HCT116 (cell line): ENCODE results near the gene POU1F1. TPM values are rescaled to one million over a fixed set of nuclear protein-coding genes. Genes with fewer than 3 reads are reported as not detected.

Experiments
- ATAC-seq: fragments of 200-7000 bp; cut with Tn5 transposase; 2 replicates; pipeline ENCODE4 v1.9.1; 2020; ENCODE audit warnings: mild to moderate bottlenecking, moderate library complexity
- BruUV-seq: library from RNA; stranded (reverse); fragments of 400-500 nt; replicated peaks from 2 replicates; lab custom pipeline; 2021; lab: Mats Ljungman, UMichigan
- CTCF ChIA-PET: fragments of 300-600 bp; sonication (Branson Sonifier 250); formaldehyde crosslinking; loops from one replicate; lab custom pipeline; 2021; ENCODE audit warnings: antibody characterized with exemption; lab: Charles Lee
- POLR2A ChIA-PET: fragments of 300-600, 350-600 bp; sonication (Branson Sonifier 250); formaldehyde crosslinking; loops from one replicate; lab custom pipeline; 2021; ENCODE audit warnings: antibody characterized with exemption; lab: Charles Lee
- RAD21 ChIA-PET, 2 experiments: fragments of 300-600 bp; sonication (Branson Sonifier 250); formaldehyde crosslinking; loops; one replicate each; lab custom pipeline; 2023; ENCODE audit warnings: low total read pairs in 2 of 2; ENCODE audit not compliant: uncharacterized antibody in 2 of 2, unreplicated experiment in 2 of 2, low non-redundant PET in 1 of 2; lab: Charles Lee
- DNase-seq: peaks from one replicate; pipeline ENCODE4 v3.0.0-alpha.2; 2010; ENCODE audit warnings: low read depth, low spot score
- H2AFZ ChIP-seq: fragments of 200-600 bp; shearing (Covaris generic), sonication (generic); 2 replicates; pipeline ENCODE4 v1.6.1; 2017; ENCODE audit warnings: low read depth, mixed run types, mixed read lengths, antibody characterized with exemption, low read length; ENCODE audit not compliant: poor library complexity, severe bottlenecking
- H3K27ac ChIP-seq: 2 replicates; pipeline ENCODE4 v1.5.1; 2012; ENCODE audit warnings: low read depth, low read length
- H3K27me3 ChIP-seq: fragments of 200-600 bp; sonication (generic); 2 replicates; pipeline ENCODE4 v1.6.1; 2016; ENCODE audit warnings: mixed run types, low read length, mixed read lengths; ENCODE audit not compliant: insufficient read depth
- H3K36me3 ChIP-seq, 2 experiments: fragments of 200-500 bp in 1 of 2; fragments of 200-600 bp in 1 of 2; sonication (Bioruptor generic) in 1 of 2; sonication (generic) in 1 of 2; 2 replicates each; pipeline versions ENCODE4 v1.5.1 to v1.6.1; 2014 to 2016; ENCODE audit warnings: low read length in 2 of 2, inconsistent platforms in 1 of 2, mixed read lengths in 1 of 2, mixed run types in 1 of 2; ENCODE audit not compliant: insufficient read depth in 2 of 2, control insufficient read depth in 1 of 2
- H3K4me1 ChIP-seq, 2 experiments: fragments of 200-600 bp in 1 of 2; sonication (generic) in 1 of 2; 2 replicates each; pipeline versions ENCODE4 v1.5.1 to v1.6.1; 2012 to 2017; ENCODE audit warnings: low read length in 2 of 2, inconsistent platforms in 1 of 2, mild to moderate bottlenecking in 1 of 2, mixed read lengths in 1 of 2, mixed run types in 1 of 2, moderate library complexity in 1 of 2; ENCODE audit not compliant: insufficient read depth in 2 of 2, control insufficient read depth in 1 of 2
- H3K4me2 ChIP-seq: fragments of 200-600 bp; sonication (generic); 2 replicates; pipeline ENCODE4 v1.6.1; 2017; ENCODE audit warnings: mixed run types, low read length, mixed read lengths
- H3K4me3 ChIP-seq, 2 experiments: fragments of 200-600 bp in 1 of 2; sonication (generic) in 1 of 2; replicated peaks in 1 of 2; 2 replicates each; pipeline ENCODE4 v1.5.1; 2011 to 2016; ENCODE audit warnings: low read length in 2 of 2, control low read depth in 1 of 2, low read depth in 1 of 2, mild to moderate bottlenecking in 1 of 2, mixed read lengths in 1 of 2, mixed run types in 1 of 2
- H3K79me2 ChIP-seq: fragments of 200-600 bp; sonication (generic); 2 replicates; pipeline ENCODE4 v1.6.1; 2017; ENCODE audit warnings: mild to moderate bottlenecking, mixed run types, low read length, moderate library complexity, mixed read lengths; ENCODE audit not compliant: insufficient read depth
- H3K9ac ChIP-seq: fragments of 200-600 bp; sonication (generic); 2 replicates; pipeline ENCODE4 v1.6.1; 2016; ENCODE audit warnings: low read length, mixed read lengths
- H3K9me2 ChIP-seq: fragments of 200-600 bp; sonication (generic), shearing (Covaris generic); 2 replicates; pipeline ENCODE4 v1.6.1; 2017; ENCODE audit warnings: mixed run types, mild to moderate bottlenecking, moderate library complexity; ENCODE audit not compliant: insufficient read depth
- H3K9me3 ChIP-seq, 2 experiments: fragments of 200-500 bp in 1 of 2; fragments of 200-600 bp in 1 of 2; sonication (Bioruptor generic) in 1 of 2; sonication (generic) in 1 of 2; 2 replicates each; pipeline ENCODE4 v1.6.1; 2014 to 2017; ENCODE audit warnings: low read length in 2 of 2, mixed read lengths in 2 of 2, inconsistent platforms in 1 of 2, low read depth in 1 of 2, mild to moderate bottlenecking in 1 of 2, mixed run types in 1 of 2, moderate library complexity in 1 of 2; ENCODE audit not compliant: control insufficient read depth in 1 of 2, insufficient read depth in 1 of 2
- H4K20me1 ChIP-seq: fragments of 200-600 bp; sonication (generic), shearing (Covaris generic); 2 replicates; pipeline ENCODE4 v1.6.1; 2017; ENCODE audit warnings: mixed run types, mild to moderate bottlenecking, moderate library complexity; ENCODE audit not compliant: insufficient read depth
- EZH2 ChIP-seq: fragments of 200-600 bp; sonication (generic); IDR thresholded peaks from 2 replicates; pipeline ENCODE4 v1.6.1; 2017; ENCODE audit warnings: antibody characterized with exemption, mixed run types
- EZH2phosphoT487 ChIP-seq: fragments of 200-600 bp; IDR thresholded peaks from 2 replicates; pipeline ENCODE4 v1.6.1; 2018; ENCODE audit warnings: antibody characterized with exemption, borderline replicate concordance
- RAD21 ChIP-seq: IDR thresholded peaks from 2 replicates; pipeline ENCODE4 v1.6.1; 2012; ENCODE audit warnings: low read depth, mild to moderate bottlenecking
- SP1 ChIP-seq: IDR thresholded peaks from 2 replicates; pipeline ENCODE4 v1.6.1; 2012; ENCODE audit warnings: low read depth
- YY1 ChIP-seq: IDR thresholded peaks from 2 replicates; pipeline ENCODE4 v1.6.1; 2011; ENCODE audit warnings: low read length, low read depth, moderate library complexity, mild to moderate bottlenecking; ENCODE audit not compliant: insufficient replicate concordance; ENCODE audit errors: extremely low read depth
- ZNF274 ChIP-seq: fragments of 200-500 bp; sonication (Bioruptor generic); IDR thresholded peaks from 2 replicates; pipeline ENCODE4 v1.6.1; 2014; ENCODE audit warnings: mild to moderate bottlenecking, low read depth, low read length, inconsistent platforms
- intact Hi-C: fragments of 100-400 bp; cut with micrococcal nuclease; formaldehyde crosslinking; loops from 2 replicates; pipeline ENCODE4 v1.10.0; 2022
- total RNA-seq: library from RNA; stranded (reverse); gene quantifications from one replicate; pipeline ENCODE4 v1.2.1, GENCODE V29; 2021; ENCODE audit not compliant: unreplicated experiment
- TF ChIP-seq, protein P1 (sequence below): IDR thresholded peaks from 2 replicates; pipeline ENCODE4 v1.6.1; 2011; ENCODE audit warnings: mild to moderate bottlenecking, low read length, moderate library complexity; ENCODE audit not compliant: insufficient replicate concordance; ENCODE audit errors: extremely low read depth
- TF ChIP-seq, protein P2 (sequence below): IDR thresholded peaks from 2 replicates; pipeline ENCODE4 v1.6.1; 2012; ENCODE audit warnings: low read depth

Gene POU1F1
- total RNA-seq, 1 experiment from 2014 or later: not detected

DNA sequence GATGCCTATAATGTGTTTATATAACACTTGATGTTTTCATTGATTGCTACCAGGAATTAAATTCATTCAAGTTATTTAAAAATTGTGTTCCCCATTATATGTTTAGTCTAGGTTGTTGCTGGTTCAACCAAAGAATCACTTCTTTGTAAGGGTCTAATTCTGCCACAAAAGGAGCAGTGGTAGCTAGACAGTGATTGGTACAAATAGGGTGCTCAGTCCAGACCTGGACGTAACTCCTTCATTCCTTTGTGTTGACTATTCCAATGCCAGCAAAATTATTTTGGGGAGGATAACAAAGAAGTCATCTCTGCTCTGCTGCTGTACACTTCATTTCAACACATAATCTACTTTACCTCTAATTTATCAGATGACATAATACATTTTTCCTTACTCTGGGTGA lies 48.1 kb downstream of the POU1F1 start:
- H3K27me3 ChIP-seq: no peaks in the 10 kb centered on the region
- ChIA-PET POLR2A (no interaction called here), CTCF (no interaction called here), RAD21 (no interaction called here)
- H4K20me1 ChIP-seq: no peaks in the 10 kb centered on the region
- no peak overlapping the region for H2AFZ ChIP-seq
- no peak for DNase-seq
- intact Hi-C loops: no loop called here
- no peak for ATAC-seq
- H3K9ac ChIP-seq: peak overlapping the region; percentile 96
- no peaks in the 10 kb centered on the region for H3K9me3 ChIP-seq
- H3K4me1 ChIP-seq: peaks cover 0 to 18% of the 10 kb centered on the region in 2 experiments; a peak in 2 of 4 replicates
- TSS peak; percentile 42 for BruUV-seq
- peaks cover 61% of the 10 kb centered on the region for H3K79me2 ChIP-seq
- no peak for TF ChIP-seq YY1
- TF ChIP-seq, protein P1, sequence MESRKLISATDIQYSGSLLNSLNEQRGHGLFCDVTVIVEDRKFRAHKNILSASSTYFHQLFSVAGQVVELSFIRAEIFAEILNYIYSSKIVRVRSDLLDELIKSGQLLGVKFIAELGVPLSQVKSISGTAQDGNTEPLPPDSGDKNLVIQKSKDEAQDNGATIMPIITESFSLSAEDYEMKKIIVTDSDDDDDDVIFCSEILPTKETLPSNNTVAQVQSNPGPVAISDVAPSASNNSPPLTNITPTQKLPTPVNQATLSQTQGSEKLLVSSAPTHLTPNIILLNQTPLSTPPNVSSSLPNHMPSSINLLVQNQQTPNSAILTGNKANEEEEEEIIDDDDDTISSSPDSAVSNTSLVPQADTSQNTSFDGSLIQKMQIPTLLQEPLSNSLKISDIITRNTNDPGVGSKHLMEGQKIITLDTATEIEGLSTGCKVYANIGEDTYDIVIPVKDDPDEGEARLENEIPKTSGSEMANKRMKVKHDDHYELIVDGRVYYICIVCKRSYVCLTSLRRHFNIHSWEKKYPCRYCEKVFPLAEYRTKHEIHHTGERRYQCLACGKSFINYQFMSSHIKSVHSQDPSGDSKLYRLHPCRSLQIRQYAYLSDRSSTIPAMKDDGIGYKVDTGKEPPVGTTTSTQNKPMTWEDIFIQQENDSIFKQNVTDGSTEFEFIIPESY: no peak
- no peak for TF ChIP-seq EZH2phosphoT487
- no peak for TF ChIP-seq SP1
- TF ChIP-seq, all 23 proteins: peak for 0
- Histone ChIP-seq H3K4me3 (peak overlapping the region; percentile 68 to 96), H3K4me2 (peak overlapping the region; percentile 90), H3K27ac (no peak overlapping the region), H3K9me2 (no peaks in the 10 kb centered on the region), H3K36me3 (no peaks in the 10 kb centered on the region)

DNA sequence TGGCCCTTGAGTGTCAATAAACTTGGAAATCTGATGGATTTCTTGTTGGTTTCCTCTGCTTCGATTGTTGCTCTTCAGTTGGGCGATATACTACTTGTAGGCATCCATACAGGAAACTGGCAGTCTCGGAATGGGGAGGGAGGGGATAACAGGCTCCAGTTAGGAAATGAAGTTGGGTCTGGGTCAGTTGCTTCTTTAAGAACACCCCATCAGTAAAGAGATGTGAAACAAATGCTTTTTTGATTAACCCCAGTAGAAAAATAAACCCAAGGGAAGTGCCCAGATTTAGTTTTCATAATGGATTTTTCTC lies 48.6 kb downstream of the POU1F1 start:
- ATAC-seq: peak; percentile 35
- intact Hi-C loops: no loop called here

More for the DNA sequence above, 48.6 kb downstream of the POU1F1 start:
- Histone ChIP-seq H3K4me3 (peak overlapping the region; percentile 68 to 96), H3K4me1 (peaks cover 0 to 18% of the 10 kb centered on the region in 2 experiments; a peak in 2 of 4 replicates), H2AFZ (peak overlapping the region; percentile 66), H3K79me2 (peaks cover 55% of the 10 kb centered on the region), H3K9me2 (no peaks in the 10 kb centered on the region), H3K9ac (peak overlapping the region; percentile 96), H4K20me1 (no peaks in the 10 kb centered on the region), H3K27ac (peak overlapping the region; percentile 89), H3K9me3 (no peaks in the 10 kb centered on the region), H3K36me3 (no peaks in the 10 kb centered on the region), H3K27me3 (no peaks in the 10 kb centered on the region), H3K4me2 (peak overlapping the region; percentile 90)
- BruUV-seq: no TSS peak
- ChIA-PET POLR2A (no interaction called here), RAD21 (no interaction called here), CTCF (no interaction called here)
- DNase-seq: no peak
- no peak for TF ChIP-seq RAD21
- TF ChIP-seq ZNF274: no peak
- TF ChIP-seq, protein P2, sequence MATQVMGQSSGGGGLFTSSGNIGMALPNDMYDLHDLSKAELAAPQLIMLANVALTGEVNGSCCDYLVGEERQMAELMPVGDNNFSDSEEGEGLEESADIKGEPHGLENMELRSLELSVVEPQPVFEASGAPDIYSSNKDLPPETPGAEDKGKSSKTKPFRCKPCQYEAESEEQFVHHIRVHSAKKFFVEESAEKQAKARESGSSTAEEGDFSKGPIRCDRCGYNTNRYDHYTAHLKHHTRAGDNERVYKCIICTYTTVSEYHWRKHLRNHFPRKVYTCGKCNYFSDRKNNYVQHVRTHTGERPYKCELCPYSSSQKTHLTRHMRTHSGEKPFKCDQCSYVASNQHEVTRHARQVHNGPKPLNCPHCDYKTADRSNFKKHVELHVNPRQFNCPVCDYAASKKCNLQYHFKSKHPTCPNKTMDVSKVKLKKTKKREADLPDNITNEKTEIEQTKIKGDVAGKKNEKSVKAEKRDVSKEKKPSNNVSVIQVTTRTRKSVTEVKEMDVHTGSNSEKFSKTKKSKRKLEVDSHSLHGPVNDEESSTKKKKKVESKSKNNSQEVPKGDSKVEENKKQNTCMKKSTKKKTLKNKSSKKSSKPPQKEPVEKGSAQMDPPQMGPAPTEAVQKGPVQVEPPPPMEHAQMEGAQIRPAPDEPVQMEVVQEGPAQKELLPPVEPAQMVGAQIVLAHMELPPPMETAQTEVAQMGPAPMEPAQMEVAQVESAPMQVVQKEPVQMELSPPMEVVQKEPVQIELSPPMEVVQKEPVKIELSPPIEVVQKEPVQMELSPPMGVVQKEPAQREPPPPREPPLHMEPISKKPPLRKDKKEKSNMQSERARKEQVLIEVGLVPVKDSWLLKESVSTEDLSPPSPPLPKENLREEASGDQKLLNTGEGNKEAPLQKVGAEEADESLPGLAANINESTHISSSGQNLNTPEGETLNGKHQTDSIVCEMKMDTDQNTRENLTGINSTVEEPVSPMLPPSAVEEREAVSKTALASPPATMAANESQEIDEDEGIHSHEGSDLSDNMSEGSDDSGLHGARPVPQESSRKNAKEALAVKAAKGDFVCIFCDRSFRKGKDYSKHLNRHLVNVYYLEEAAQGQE: no peak
- TF ChIP-seq EZH2: no peak
- no peak for TF ChIP-seq SP1
